H9 (cell line): ENCODE results near the gene MKNK2. TPM values are rescaled to one million over a fixed set of nuclear protein-coding genes. Genes with fewer than 3 reads are reported as not detected.

ENCODE experiments used
- DNase-seq: peaks from one replicate; pipeline ENCODE4 v3.0.0-alpha.2; 2017
- H2AFZ ChIP-seq: one replicate; pipeline ENCODE4 v1.6.1; 2013; ENCODE audit warnings: mild to moderate bottlenecking, low read length, control low read depth, moderate library complexity
- H2AK5ac ChIP-seq: 2 replicates; pipeline ENCODE4 v1.6.1; 2013; ENCODE audit warnings: low read length, control low read depth, mixed read lengths; ENCODE audit not compliant: insufficient read length
- H2BK120ac ChIP-seq: one replicate; pipeline ENCODE4 v1.6.1; 2013; ENCODE audit warnings: low read depth, mild to moderate bottlenecking, low read length, control low read depth, inconsistent platforms; ENCODE audit not compliant: poor library complexity, severe bottlenecking
- H2BK12ac ChIP-seq: 2 replicates; pipeline ENCODE4 v1.6.1; 2013; ENCODE audit warnings: low read length, control low read depth, mixed read lengths, low read depth; ENCODE audit not compliant: insufficient read length
- H2BK15ac ChIP-seq: 2 replicates; pipeline ENCODE4 v1.6.1; 2013; ENCODE audit warnings: low read depth, low read length, control low read depth
- H2BK20ac ChIP-seq: one replicate; pipeline ENCODE4 v1.6.1; 2013; ENCODE audit warnings: low read depth, mild to moderate bottlenecking, low read length, control low read depth, inconsistent platforms; ENCODE audit not compliant: poor library complexity, severe bottlenecking
- H2BK5ac ChIP-seq: 2 replicates; pipeline ENCODE4 v1.6.1; 2013; ENCODE audit warnings: low read length, control low read depth, mixed read lengths; ENCODE audit not compliant: insufficient read length
- H3K14ac ChIP-seq: 2 replicates; pipeline ENCODE4 v1.6.1; 2013; ENCODE audit warnings: low read length, control low read depth; ENCODE audit not compliant: insufficient read depth
- H3K18ac ChIP-seq: 2 replicates; pipeline ENCODE4 v1.6.1; 2013; ENCODE audit warnings: low read depth, mild to moderate bottlenecking, mixed read lengths, low read length, control low read depth; ENCODE audit not compliant: insufficient read length
- H3K23ac ChIP-seq: 2 replicates; pipeline ENCODE4 v1.6.1; 2013; ENCODE audit warnings: low read length, control low read depth, mixed read lengths, low read depth; ENCODE audit not compliant: insufficient read length
- H3K23me2 ChIP-seq: 2 replicates; pipeline ENCODE4 v1.6.1; 2013; ENCODE audit warnings: low read depth, mild to moderate bottlenecking, mixed read lengths, low read length, control low read depth; ENCODE audit not compliant: insufficient read length, poor library complexity, severe bottlenecking
- H3K27ac ChIP-seq: 2 replicates; pipeline ENCODE4 v1.5.1; 2013; ENCODE audit warnings: low read length, control low read depth, mixed read lengths, low read depth; ENCODE audit not compliant: insufficient read length
- H3K27me3 ChIP-seq: 2 replicates; pipeline ENCODE4 v1.6.1; 2013; ENCODE audit warnings: low read length, control low read depth, inconsistent platforms; ENCODE audit not compliant: insufficient read depth
- H3K4ac ChIP-seq: 2 replicates; pipeline ENCODE4 v1.6.1; 2013; ENCODE audit warnings: low read depth, mild to moderate bottlenecking, control low read depth, inconsistent platforms, low read length, moderate library complexity
- H3K4me1 ChIP-seq: 2 replicates; pipeline ENCODE4 v1.6.1; 2013; ENCODE audit warnings: low read length, control low read depth, inconsistent platforms; ENCODE audit not compliant: insufficient read depth
- H3K4me2 ChIP-seq: 2 replicates; pipeline ENCODE4 v1.6.1; 2013; ENCODE audit warnings: low read length, control low read depth, mixed read lengths; ENCODE audit not compliant: insufficient read length, insufficient read depth
- H3K56ac ChIP-seq: 2 replicates; pipeline ENCODE4 v1.6.1; 2013; ENCODE audit warnings: low read depth, mild to moderate bottlenecking, mixed read lengths, low read length, control low read depth; ENCODE audit not compliant: insufficient read length
- H3K79me1 ChIP-seq: 2 replicates; pipeline ENCODE4 v1.6.1; 2013; ENCODE audit warnings: low read depth, mild to moderate bottlenecking, moderate library complexity, low read length, control low read depth, inconsistent platforms; ENCODE audit not compliant: insufficient read depth, poor library complexity, severe bottlenecking
- H3K79me2 ChIP-seq: 2 replicates; pipeline ENCODE4 v1.6.1; 2013; ENCODE audit warnings: low read length, control low read depth, inconsistent platforms; ENCODE audit not compliant: insufficient read depth
- H3K9ac ChIP-seq: 2 replicates; pipeline ENCODE4 v1.6.1; 2013; ENCODE audit warnings: low read length, control low read depth, mixed read lengths; ENCODE audit not compliant: insufficient read length; ENCODE audit errors: extremely low read depth
- H3K9me3 ChIP-seq: one replicate; pipeline ENCODE4 v1.6.1; 2013; ENCODE audit warnings: low read depth, low read length, inconsistent platforms; ENCODE audit not compliant: control insufficient read depth
- H3T11ph ChIP-seq: one replicate; pipeline ENCODE4 v1.6.1; 2013; ENCODE audit warnings: mild to moderate bottlenecking, low read length, control low read depth, inconsistent platforms
- H4K20me1 ChIP-seq: one replicate; pipeline ENCODE4 v1.6.1; 2013; ENCODE audit not compliant: control insufficient read depth, insufficient read length, insufficient read depth
- H4K5ac ChIP-seq: 2 replicates; pipeline ENCODE4 v1.6.1; 2013; ENCODE audit warnings: low read depth, mild to moderate bottlenecking, mixed read lengths, low read length, control low read depth; ENCODE audit not compliant: insufficient read length
- H4K8ac ChIP-seq: replicated peaks from 2 replicates; pipeline ENCODE4 v1.6.1; 2013; ENCODE audit warnings: low read length, control low read depth, mixed read lengths, low read depth; ENCODE audit not compliant: insufficient read length
- H4K91ac ChIP-seq: 2 replicates; pipeline ENCODE4 v1.6.1; 2013; ENCODE audit warnings: low read depth, mild to moderate bottlenecking, moderate library complexity, mixed read lengths, low read length, control low read depth; ENCODE audit not compliant: insufficient read length
- H3K27ac Mint-ChIP-seq, 3 experiments: 2 replicates in 2 of 3; 3 replicates in 1 of 3; pipeline ENCODE4 v1.8.0; 2020 to 2021; ENCODE audit warnings: mixed read lengths in 3 of 3, mild to moderate bottlenecking in 1 of 3, moderate library complexity in 1 of 3
- H3K27me3 Mint-ChIP-seq: 2 replicates; pipeline ENCODE4 v1.8.0; 2021; ENCODE audit warnings: low read depth, mild to moderate bottlenecking, moderate library complexity, mixed read lengths
- H3K36me3 Mint-ChIP-seq, 3 experiments: 2 replicates in 2 of 3; 3 replicates in 1 of 3; pipeline ENCODE4 v1.8.0; 2020 to 2021; ENCODE audit warnings: low read depth in 3 of 3, mixed read lengths in 3 of 3; ENCODE audit not compliant: insufficient read depth in 1 of 3
- H3K4me1 Mint-ChIP-seq, 2 experiments: 2 replicates each; pipeline ENCODE4 v1.8.0; 2020; ENCODE audit warnings: mixed read lengths in 2 of 2
- H3K4me3 Mint-ChIP-seq, 2 experiments: 2 replicates in 1 of 2; 3 replicates in 1 of 2; pipeline ENCODE4 v1.8.0; 2020 to 2021; ENCODE audit warnings: mild to moderate bottlenecking in 2 of 2, mixed read lengths in 2 of 2, moderate library complexity in 1 of 2
- H3K9me3 Mint-ChIP-seq, 2 experiments: 2 replicates in 1 of 2; 3 replicates in 1 of 2; pipeline ENCODE4 v1.8.0; 2020; ENCODE audit warnings: mild to moderate bottlenecking in 2 of 2, mixed read lengths in 2 of 2, moderate library complexity in 1 of 2
- WGBS: extraction: QIAGEN DNeasy Blood & Tissue Kit; methylation state at CpG from one replicate; pipeline ENCODE4 v1.1.7; 2013; ENCODE audit warnings: missing lambda C conversion rate, low lambda C conversion rate, mixed read lengths; ENCODE audit not compliant: insufficient read length; ENCODE audit errors: extremely low coverage; 5-methylcytosine and 5-hydroxymethylcytosine counted together
- total RNA-seq: library from RNA; stranded (reverse); gene quantifications from 2 replicates; pipeline ENCODE4 v1.2.1, GENCODE V29; 2021
- TF ChIP-seq, protein P1 (sequence below): fragments of 200-600 bp; sonication (generic); conservative IDR thresholded peaks from 3 replicates; pipeline ENCODE4 v1.8.0; 2021; ENCODE audit warnings: antibody characterized with exemption, mild to moderate bottlenecking

Gene MKNK2
- total RNA-seq, 1 experiment from 2014 or later, result 153 TPM

- H2BK15ac ChIP-seq, result no peak overlapping the region
- Mint-ChIP-seq H3K9me3 (no peaks in the 10 kb centered on the region; a peak in 1 of 5 replicates), H3K27ac (peak overlapping the region; percentile 96), H3K4me1 (peaks cover 22 to 36% of the 10 kb centered on the region in 2 experiments), H3K36me3 (no peaks in the 10 kb centered on the region), H3K4me3 (peak overlapping the region; percentile 76 to 88), H3K27me3 (no peaks in the 10 kb centered on the region)
- no peak overlapping the region for H3K56ac ChIP-seq
- no peak overlapping the region for H2AFZ ChIP-seq
- H4K8ac ChIP-seq, result no peak overlapping the region
- H3K27me3 ChIP-seq, result no peaks in the 10 kb centered on the region
- WGBS, result no CpG with 5 or more reads among the region's 55 CpGs
- H3K27ac ChIP-seq, result no peak overlapping the region
- DNase-seq, result peak; percentile 76
- no peak overlapping the region for H2BK5ac ChIP-seq
- H3K79me1 ChIP-seq, result no peaks in the 10 kb centered on the region
- no peaks in the 10 kb centered on the region for H3K4me1 ChIP-seq
- no peak overlapping the region for H4K91ac ChIP-seq
- H2BK12ac ChIP-seq, result no peak overlapping the region
- no peak overlapping the region for H2BK20ac ChIP-seq
- no peak overlapping the region for H3K4ac ChIP-seq
- no peaks in the 10 kb centered on the region for H3K79me2 ChIP-seq
- H3K23ac ChIP-seq, result no peak overlapping the region
- peak overlapping the region; percentile 37 for H3K14ac ChIP-seq
- H3K18ac ChIP-seq, result peak overlapping the region; percentile 91
- TF ChIP-seq, protein P1, sequence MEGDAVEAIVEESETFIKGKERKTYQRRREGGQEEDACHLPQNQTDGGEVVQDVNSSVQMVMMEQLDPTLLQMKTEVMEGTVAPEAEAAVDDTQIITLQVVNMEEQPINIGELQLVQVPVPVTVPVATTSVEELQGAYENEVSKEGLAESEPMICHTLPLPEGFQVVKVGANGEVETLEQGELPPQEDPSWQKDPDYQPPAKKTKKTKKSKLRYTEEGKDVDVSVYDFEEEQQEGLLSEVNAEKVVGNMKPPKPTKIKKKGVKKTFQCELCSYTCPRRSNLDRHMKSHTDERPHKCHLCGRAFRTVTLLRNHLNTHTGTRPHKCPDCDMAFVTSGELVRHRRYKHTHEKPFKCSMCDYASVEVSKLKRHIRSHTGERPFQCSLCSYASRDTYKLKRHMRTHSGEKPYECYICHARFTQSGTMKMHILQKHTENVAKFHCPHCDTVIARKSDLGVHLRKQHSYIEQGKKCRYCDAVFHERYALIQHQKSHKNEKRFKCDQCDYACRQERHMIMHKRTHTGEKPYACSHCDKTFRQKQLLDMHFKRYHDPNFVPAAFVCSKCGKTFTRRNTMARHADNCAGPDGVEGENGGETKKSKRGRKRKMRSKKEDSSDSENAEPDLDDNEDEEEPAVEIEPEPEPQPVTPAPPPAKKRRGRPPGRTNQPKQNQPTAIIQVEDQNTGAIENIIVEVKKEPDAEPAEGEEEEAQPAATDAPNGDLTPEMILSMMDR, result no peak
- H3K4me2 ChIP-seq, result peak overlapping the region; percentile 44
- H3K9ac ChIP-seq, result no peak overlapping the region
- no peak overlapping the region for H4K5ac ChIP-seq
- no peak overlapping the region for H2AK5ac ChIP-seq
- no peak overlapping the region for H2BK120ac ChIP-seq
- no peaks in the 10 kb centered on the region for H3K9me3 ChIP-seq
- H3T11ph ChIP-seq, result no peak overlapping the region
- no peaks in the 10 kb centered on the region for H4K20me1 ChIP-seq
- peaks cover 10% of the 10 kb centered on the region for H3K23me2 ChIP-seq
Measured at GRCh38 chr19:2060884-2061494, 9.9 kb upstream of the MKNK2 start.
